Muscle of leg (tissue), 11 donors: ENCODE measurements around the gene MAPK1IP1L. TPM values are rescaled to one million over a fixed set of nuclear protein-coding genes. Genes with fewer than 3 reads are reported as not detected.

ENCODE experiments used
- DNase-seq: peaks from one replicate; pipeline ENCODE4 v3.0.0; 2013
- H3K27ac ChIP-seq: one replicate; pipeline ENCODE4 v1.5.1; 2013; ENCODE audit warnings: mild to moderate bottlenecking, low read length, control low read depth
- H3K27me3 ChIP-seq: one replicate; pipeline ENCODE4 v1.6.1; 2013; ENCODE audit warnings: low read length; ENCODE audit not compliant: control insufficient read depth, insufficient read depth
- H3K36me3 ChIP-seq: one replicate; pipeline ENCODE4 v1.6.1; 2013; ENCODE audit warnings: low read length; ENCODE audit not compliant: control insufficient read depth, insufficient read depth
- H3K4me1 ChIP-seq: one replicate; pipeline ENCODE4 v1.6.1; 2013; ENCODE audit warnings: low read length; ENCODE audit not compliant: control insufficient read depth, insufficient read depth
- H3K4me3 ChIP-seq: one replicate; pipeline ENCODE4 v1.5.1; 2013; ENCODE audit warnings: low read length, control low read depth
- H3K9me3 ChIP-seq: replicated peaks from 2 replicates; pipeline ENCODE4 v1.6.1; 2013; ENCODE audit warnings: low read depth, low read length; ENCODE audit not compliant: control insufficient read depth
- WGBS: methylation state at CpG from one replicate; pipeline ENCODE4 v1.1.5; 2013; ENCODE audit warnings: missing lambda C conversion rate; ENCODE audit not compliant: insufficient coverage; 5-methylcytosine and 5-hydroxymethylcytosine counted together
- polyA plus RNA-seq, 8 donors: library from polyadenylated mRNA; unstranded; fragments of 120-200 nt; gene quantifications; one replicate each; pipeline versions ENCODE4 v1.2.1 to v1.2.3, GENCODE V29; 2013; ENCODE audit warnings: inconsistent platforms in 1 of 8, low replicate concordance in 1 of 8; ENCODE audit not compliant: insufficient read length in 8 of 8, insufficient read depth in 1 of 8
- total RNA-seq: library from RNA; stranded (reverse); fragments of 120-200 nt; gene quantifications from one replicate; pipeline ENCODE4 v1.2.4, GENCODE V29; 2013

MAPK1IP1L gene
- total and polyA plus RNA-seq, 9 donors = 22.3 to 65.0 (median 58.0) TPM

DNA sequence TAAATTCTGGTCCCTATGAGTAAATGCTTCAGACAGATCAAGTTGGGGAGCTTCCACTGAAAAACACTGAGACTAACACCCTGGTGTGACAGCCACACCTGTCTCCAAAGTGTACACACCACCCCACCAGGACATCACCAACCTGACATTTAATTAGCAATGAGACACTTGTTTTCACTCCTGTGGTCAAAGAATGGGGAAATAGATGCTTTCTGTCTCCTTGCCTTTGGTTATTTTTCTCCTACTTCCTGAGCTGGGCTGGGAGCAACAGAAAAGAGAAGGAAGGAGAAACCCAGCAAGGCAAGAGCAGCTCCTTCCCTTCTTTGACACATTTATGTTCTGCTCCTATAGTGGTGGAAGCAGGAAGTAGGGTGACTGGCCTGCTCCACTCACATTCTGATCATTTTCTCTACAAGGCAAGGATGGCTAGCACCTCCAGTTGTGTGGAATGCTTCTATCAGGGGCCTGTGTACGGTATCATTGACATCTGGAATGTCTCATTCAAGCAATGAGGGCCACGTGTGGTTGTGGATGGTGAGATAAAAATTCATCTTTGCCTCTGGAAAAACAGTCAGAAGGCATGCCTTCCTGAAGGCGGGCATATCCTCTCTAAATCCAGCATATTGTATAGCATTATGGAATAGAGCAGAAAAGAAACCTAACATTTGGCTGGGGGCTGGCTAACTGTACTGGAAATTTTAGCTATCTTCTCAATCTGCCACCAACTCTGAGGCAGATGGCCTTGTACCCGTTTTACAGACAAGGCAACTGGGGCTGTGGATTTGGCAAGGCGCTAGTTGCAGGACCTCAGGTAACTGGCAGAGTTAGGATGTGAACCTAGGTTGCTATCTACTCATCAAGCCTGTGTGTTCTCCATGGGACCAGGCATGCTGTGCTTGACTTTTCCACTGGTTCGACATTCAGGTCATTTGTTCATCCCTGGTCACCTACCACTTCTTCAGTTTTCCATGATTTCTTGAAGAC is 52.8 kb downstream of the MAPK1IP1L start:
- Histone ChIP-seq H3K27me3 (no peaks in the 10 kb centered on the region), H3K4me3 (no peak overlapping the region), H3K27ac (peak overlapping the region; percentile 91), H3K9me3 (peaks cover 5% of the 10 kb centered on the region), H3K4me1 (peaks cover 38% of the 10 kb centered on the region), H3K36me3 (no peaks in the 10 kb centered on the region)
- 67% methylated on average over 1 of the region's 6 CpGs for WGBS
- DNase-seq = peak; percentile 55

DNA sequence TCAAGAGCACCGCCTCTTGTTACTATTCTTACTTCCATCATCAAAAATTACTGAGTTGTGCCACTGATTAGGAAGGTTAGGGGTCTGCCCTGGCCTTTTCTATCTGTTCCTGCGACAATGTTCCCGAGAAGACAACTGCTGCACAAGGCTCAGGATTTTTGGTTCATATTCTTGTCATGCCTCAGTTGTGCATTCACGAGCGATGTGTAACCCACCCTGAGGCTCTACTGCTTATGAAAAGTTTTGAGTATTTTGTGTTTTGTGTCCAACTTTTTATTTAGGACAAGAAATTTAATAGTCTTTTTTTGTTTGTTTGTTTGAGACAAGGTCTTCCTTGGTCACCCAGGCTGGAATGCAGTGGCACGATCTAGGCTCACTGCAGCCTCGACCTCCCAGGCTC is 54.5 kb downstream of the MAPK1IP1L start:
- Histone ChIP-seq H3K9me3 (peaks cover 5% of the 10 kb centered on the region), H3K36me3 (no peaks in the 10 kb centered on the region), H3K27ac (no peak overlapping the region), H3K4me3 (no peak overlapping the region), H3K4me1 (peaks cover 35% of the 10 kb centered on the region), H3K27me3 (no peaks in the 10 kb centered on the region)
- no peak for DNase-seq
- 81% methylated on average over 3 of the region's 7 CpGs for WGBS

DNA sequence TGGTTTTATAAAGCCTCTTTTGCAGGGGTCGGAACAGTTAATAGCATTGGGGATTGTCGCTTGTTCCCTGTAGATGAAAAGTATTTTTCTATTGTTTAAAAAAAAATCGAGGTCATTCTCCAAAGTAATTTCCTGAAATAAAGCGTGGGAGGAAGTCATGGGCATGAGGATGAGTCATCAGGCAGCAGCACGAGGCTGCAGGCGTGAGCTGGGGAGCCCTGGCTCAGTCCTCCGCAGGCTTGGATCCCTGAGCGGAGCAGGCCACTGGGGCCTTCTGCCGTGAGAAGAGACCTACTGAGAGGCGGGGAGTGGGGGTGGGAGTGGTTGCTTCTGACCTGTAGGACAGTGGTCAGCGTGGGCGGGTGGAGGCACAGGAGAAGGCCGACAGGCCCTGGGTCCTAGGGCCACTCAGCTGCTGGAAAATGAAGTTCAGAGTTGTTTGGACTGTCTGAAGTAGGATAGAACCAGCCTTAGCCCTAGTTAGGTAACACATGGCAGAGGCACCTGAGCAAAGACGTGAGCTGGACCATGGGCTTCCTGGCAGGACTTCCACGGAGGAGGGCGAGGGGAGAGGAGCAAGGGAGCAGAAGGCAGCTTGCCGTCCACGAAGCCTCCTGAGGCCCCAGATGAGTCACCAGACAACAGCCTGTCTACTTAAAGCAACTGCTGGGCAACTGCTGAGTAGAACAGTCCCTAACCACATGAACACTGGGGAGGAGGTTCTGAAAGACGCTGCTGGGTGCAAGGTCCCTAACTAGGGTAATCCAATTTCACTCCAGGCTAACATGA is 56.5 kb downstream of the MAPK1IP1L start:
- Histone ChIP-seq H3K27ac (peak overlapping the region; percentile 85), H3K27me3 (no peaks in the 10 kb centered on the region), H3K36me3 (no peaks in the 10 kb centered on the region), H3K4me3 (no peak overlapping the region), H3K4me1 (peaks cover 24% of the 10 kb centered on the region), H3K9me3 (peaks cover 5% of the 10 kb centered on the region)
- peak; percentile 91 for DNase-seq
- 28% methylated on average over 14 of the region's 19 CpGs for WGBS

DNA sequence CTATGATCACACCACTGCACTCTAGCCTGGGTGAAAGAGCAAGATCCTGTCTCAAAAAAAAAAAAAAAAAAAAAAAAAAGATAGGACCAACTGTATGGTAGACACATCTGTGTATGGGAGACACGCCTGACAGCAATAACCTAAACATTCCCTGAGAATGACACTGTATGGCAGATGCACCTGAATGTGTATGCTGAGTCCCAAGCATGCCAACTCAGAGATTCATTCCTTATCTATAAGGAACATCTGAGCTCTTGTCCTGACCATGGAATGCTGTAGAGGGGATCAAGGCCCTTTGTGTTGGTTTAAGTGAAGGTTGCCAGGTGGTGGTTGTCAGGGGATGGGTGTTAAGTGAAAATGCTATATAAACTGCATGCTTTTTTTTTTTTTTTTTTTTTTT is 58.4 kb downstream of the MAPK1IP1L start:
- no peak overlapping the region for H3K4me3 ChIP-seq
- no peak overlapping the region for H3K27ac ChIP-seq
- no CpG with 5 or more reads among the region's 1 CpG for WGBS
- H3K36me3 ChIP-seq = no peaks in the 10 kb centered on the region
- H3K27me3 ChIP-seq = no peaks in the 10 kb centered on the region
- H3K9me3 ChIP-seq = no peaks in the 10 kb centered on the region
- peaks cover 13% of the 10 kb centered on the region for H3K4me1 ChIP-seq
- DNase-seq = no peak

DNA sequence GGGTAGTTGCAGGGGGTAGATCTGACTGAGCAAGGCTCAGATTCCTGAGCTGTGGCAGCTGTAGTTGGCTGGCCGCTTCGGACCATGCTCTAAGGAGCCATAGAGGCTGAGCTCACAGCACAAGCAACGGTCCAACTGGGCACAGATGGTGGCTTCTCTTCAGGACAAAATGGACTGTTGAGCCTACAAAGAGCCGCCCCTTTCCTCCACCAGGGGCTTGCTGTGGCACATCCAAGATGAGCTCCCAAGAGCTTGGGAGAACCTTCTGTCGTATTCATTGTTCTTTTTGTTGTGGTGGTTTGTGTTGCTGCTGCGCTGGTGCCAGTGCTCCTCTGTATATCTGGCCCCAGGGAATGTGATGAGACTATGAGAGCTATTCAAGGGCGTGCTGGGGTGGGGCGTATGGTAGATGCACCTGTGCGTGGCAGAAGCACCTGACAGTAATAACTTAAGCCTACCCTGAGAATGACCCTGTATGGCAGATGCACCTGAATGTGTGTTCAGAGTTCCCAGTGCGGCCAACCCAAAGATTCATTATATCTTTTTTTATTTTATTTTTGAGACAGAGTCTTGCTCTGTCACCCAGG is 59.8 kb downstream of the MAPK1IP1L start:
- WGBS = 75% methylated on average over 7 of the region's 10 CpGs
- no peaks in the 10 kb centered on the region for H3K9me3 ChIP-seq
- H3K27me3 ChIP-seq = no peaks in the 10 kb centered on the region
- H3K4me1 ChIP-seq = peaks cover 13% of the 10 kb centered on the region
- H3K36me3 ChIP-seq = no peaks in the 10 kb centered on the region
- H3K27ac ChIP-seq = no peak overlapping the region
- no peak overlapping the region for H3K4me3 ChIP-seq
- no peak for DNase-seq

DNA sequence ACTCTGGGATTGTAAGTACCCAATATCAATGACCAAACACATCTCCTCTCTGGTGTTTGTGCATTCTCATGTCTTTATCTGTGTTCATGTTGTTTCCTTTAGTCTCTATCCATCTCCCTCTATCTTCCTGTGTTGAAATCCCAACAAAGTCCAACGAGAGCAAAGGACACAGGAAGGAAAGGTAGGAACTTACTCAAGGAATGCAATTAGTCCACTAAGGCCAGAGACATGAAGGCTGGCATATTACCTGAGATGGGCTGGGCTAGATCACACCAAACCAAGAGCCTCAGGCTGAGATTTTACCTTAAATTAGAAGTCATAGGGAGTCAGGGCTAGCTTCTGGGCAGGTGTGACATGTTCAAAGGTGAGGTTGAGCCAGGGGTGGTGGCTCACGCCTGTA is 63.3 kb downstream of the MAPK1IP1L start:
- 100% methylated on average over 1 of the region's 2 CpGs for WGBS
- Histone ChIP-seq H3K4me3 (no peak overlapping the region), H3K36me3 (no peaks in the 10 kb centered on the region), H3K27ac (no peak overlapping the region), H3K27me3 (no peaks in the 10 kb centered on the region), H3K4me1 (peaks cover 6% of the 10 kb centered on the region), H3K9me3 (no peaks in the 10 kb centered on the region)
- DNase-seq = no peak

DNA sequence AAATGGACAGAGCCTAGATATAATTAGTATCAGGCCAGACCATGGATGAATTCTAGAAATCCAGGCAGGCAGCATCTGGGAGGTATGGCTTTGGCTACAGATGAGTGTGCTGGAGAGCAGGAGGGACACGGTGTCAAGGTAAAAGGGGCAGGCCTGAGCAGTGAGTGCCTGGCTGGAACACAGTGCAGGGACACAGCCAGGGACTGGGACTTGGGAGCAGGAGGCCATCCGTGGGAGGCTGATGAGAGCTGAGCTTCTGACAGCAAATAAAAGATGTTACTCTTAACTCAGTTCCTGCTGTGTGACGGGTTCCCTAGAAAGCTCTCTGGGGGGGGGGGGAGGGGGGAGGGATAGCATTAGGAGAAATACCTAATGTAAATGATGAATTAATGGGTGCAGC is 64.0 kb downstream of the MAPK1IP1L start:
- DNase-seq = no peak
- Histone ChIP-seq H3K27ac (no peak overlapping the region), H3K4me1 (peaks cover 6% of the 10 kb centered on the region), H3K4me3 (no peak overlapping the region), H3K36me3 (no peaks in the 10 kb centered on the region), H3K27me3 (no peaks in the 10 kb centered on the region), H3K9me3 (no peaks in the 10 kb centered on the region)
- 15% methylated on average over 2 of the region's 3 CpGs for WGBS

DNA sequence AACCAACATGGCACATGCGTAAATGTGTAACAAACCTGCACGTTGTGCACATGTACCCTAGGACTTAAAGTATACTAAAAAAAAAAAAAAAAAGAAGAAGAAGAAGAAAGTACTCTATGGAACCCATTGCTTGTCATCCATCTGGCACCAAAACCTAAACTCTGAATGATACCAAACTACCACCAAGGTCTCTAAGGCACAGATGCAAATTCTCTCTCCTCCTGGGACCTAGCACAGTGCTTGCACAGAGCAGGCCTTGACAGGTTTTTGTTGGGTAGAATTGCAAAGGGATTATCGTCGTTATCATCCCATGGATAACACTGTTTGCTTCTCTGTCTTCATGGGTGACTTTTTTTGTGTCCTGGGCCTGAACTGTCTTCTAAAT is 64.4 kb downstream of the MAPK1IP1L start:
- Histone ChIP-seq H3K27ac (no peak overlapping the region), H3K27me3 (no peaks in the 10 kb centered on the region), H3K4me1 (peaks cover 6% of the 10 kb centered on the region), H3K36me3 (no peaks in the 10 kb centered on the region), H3K9me3 (no peaks in the 10 kb centered on the region), H3K4me3 (no peak overlapping the region)
- DNase-seq = no peak
- WGBS = no CpG with 5 or more reads among the region's 4 CpGs

DNA sequence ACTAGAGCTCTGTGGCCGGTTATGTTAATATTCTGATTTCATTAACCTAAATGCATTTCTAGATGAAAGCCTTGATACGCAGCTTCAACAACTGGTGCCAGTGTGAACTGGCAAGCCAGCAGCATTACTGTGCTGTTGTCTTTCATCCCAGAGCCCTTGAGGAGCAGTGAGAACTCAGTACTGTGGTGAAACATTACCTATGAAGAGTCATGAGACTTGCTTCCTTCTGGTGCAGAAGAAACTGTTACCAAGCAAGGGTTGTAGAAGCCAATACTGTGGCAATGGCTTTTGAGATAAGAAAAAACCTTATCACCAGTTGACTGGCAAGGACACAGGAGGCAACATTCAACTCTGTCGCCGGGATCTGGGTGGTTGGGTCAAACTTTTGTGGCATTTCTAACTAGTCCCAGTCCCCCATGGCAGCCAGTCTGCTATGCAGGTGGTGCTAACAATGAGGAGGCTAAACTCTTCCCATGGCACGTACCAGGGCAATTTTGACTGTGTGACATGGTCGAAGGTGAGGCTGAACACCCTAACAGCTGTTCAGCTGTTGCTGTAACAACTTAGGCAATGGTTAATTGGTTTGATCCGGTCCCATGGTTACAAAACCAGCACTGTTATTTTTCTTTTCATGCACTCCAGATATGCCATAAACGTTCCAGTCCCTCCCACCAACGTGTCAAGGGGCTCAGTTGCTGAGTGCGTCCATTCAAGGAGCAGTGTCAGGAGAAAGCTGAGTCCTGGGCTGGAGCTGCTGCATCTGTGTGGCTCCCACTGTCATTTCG is 65.0 kb downstream of the MAPK1IP1L start:
- DNase-seq = no peak
- WGBS = 66% methylated on average over 3 of the region's 11 CpGs
- no peaks in the 10 kb centered on the region for H3K9me3 ChIP-seq
- H3K27ac ChIP-seq = no peak overlapping the region
- H3K36me3 ChIP-seq = no peaks in the 10 kb centered on the region
- no peaks in the 10 kb centered on the region for H3K27me3 ChIP-seq
- peaks cover 6% of the 10 kb centered on the region for H3K4me1 ChIP-seq
- no peak overlapping the region for H3K4me3 ChIP-seq
